HEK293 (cell line): ENCODE results near the gene CFAP73.

Source experiments
- CTCF ChIA-PET: fragments of 350-600 bp; formaldehyde crosslinking; extraction: SDS; loops from one replicate; lab custom pipeline; 2021; ENCODE audit warnings: antibody characterized with exemption; lab: Yijun Ruan, JAX
- POLR2A ChIA-PET: fragments of 300-600 bp; formaldehyde crosslinking; extraction: SDS; loops from one replicate; lab custom pipeline; 2020; ENCODE audit warnings: antibody characterized with exemption, inconsistent platforms; lab: Yijun Ruan, JAX
- H3K27ac ChIP-seq: fragments of 200-500 bp; sonication (Bioruptor generic); 2 replicates; pipeline ENCODE4 v1.5.1; 2014; ENCODE audit warnings: low read depth, low read length, control low read depth, inconsistent platforms; ENCODE audit errors: extremely low read depth
- H3K36me3 ChIP-seq, 2 experiments: fragments of 200-500 bp in 1 of 2; sonication (Bioruptor generic) in 1 of 2; 1 replicate in 1 of 2; 2 replicates in 1 of 2; pipeline ENCODE4 v1.5.1; 2014 to 2017; ENCODE audit warnings: inconsistent platforms in 2 of 2, low read length in 2 of 2; ENCODE audit not compliant: control insufficient read depth in 2 of 2, insufficient read depth in 1 of 2
- H3K4me1 ChIP-seq: fragments of 200-500 bp; sonication (Bioruptor generic); 2 replicates; pipeline ENCODE4 v1.5.1; 2014; ENCODE audit warnings: mild to moderate bottlenecking, low read length, inconsistent platforms; ENCODE audit not compliant: control insufficient read depth, insufficient read depth
- H3K4me3 ChIP-seq: 2 replicates; pipeline ENCODE4 v1.5.1; 2011; ENCODE audit warnings: low read depth, mild to moderate bottlenecking, control low read depth, low read length, moderate library complexity
- H3K9me3 ChIP-seq: fragments of 200-500 bp; sonication (Bioruptor generic); 2 replicates; pipeline ENCODE4 v1.5.1; 2014; ENCODE audit warnings: low read depth, low read length, inconsistent platforms; ENCODE audit not compliant: control insufficient read depth, insufficient read depth
- HOXD13 ChIP-seq: sonication (generic); formaldehyde crosslinking; IDR thresholded peaks from 2 replicates; pipeline ENCODE4 v1.8.0; 2022; ENCODE audit warnings: missing genetic modification reagents, borderline replicate concordance
- KLF8 ChIP-seq: fragments of 450-650 bp; formaldehyde crosslinking; IDR thresholded peaks from 2 replicates; pipeline ENCODE4 v1.5.1; 2016; ENCODE audit warnings: missing biosample characterization, missing genetic modification characterization
- TSHZ1 ChIP-seq: fragments of 450-650 bp; formaldehyde crosslinking; IDR thresholded peaks from 2 replicates; pipeline ENCODE4 v1.5.1; 2016; ENCODE audit warnings: missing biosample characterization, missing genetic modification characterization, borderline replicate concordance
- WT1 ChIP-seq: fragments of 450-650 bp; formaldehyde crosslinking; IDR thresholded peaks from 2 replicates; pipeline ENCODE4 v1.5.1; 2016; ENCODE audit warnings: missing biosample characterization, missing genetic modification characterization
- ZBTB20 ChIP-seq: fragments of 450-650 bp; formaldehyde crosslinking; IDR thresholded peaks from 2 replicates; pipeline ENCODE4 v1.5.1; 2016; ENCODE audit warnings: missing biosample characterization, missing genetic modification characterization
- ZBTB21 ChIP-seq: fragments of 450-650 bp; formaldehyde crosslinking; IDR thresholded peaks from 2 replicates; pipeline ENCODE4 v1.5.1; 2017; ENCODE audit warnings: missing biosample characterization, missing genetic modification characterization
- ZFP37 ChIP-seq: fragments of 450-650 bp; formaldehyde crosslinking; IDR thresholded peaks from 2 replicates; pipeline ENCODE4 v1.5.1; 2016; ENCODE audit warnings: missing biosample characterization, missing genetic modification characterization
- ZFP41 ChIP-seq: fragments of 450-650 bp; formaldehyde crosslinking; IDR thresholded peaks from 2 replicates; pipeline ENCODE4 v1.5.1; 2016; ENCODE audit warnings: missing biosample characterization, missing genetic modification characterization, borderline replicate concordance
- ZNF155 ChIP-seq: fragments of 450-650 bp; formaldehyde crosslinking; IDR thresholded peaks from 2 replicates; pipeline ENCODE4 v1.5.1; 2016; ENCODE audit warnings: missing biosample characterization, missing genetic modification characterization
- ZNF280D ChIP-seq: fragments of 450-650 bp; formaldehyde crosslinking; IDR thresholded peaks from 2 replicates; pipeline ENCODE4 v1.5.1; 2016; ENCODE audit warnings: missing biosample characterization, missing genetic modification characterization
- ZNF560 ChIP-seq: fragments of 450-650 bp; formaldehyde crosslinking; IDR thresholded peaks from 2 replicates; pipeline ENCODE4 v1.5.1; 2017; ENCODE audit warnings: missing biosample characterization, missing genetic modification characterization, borderline replicate concordance
- ZNF561 ChIP-seq: fragments of 450-650 bp; IDR thresholded peaks from 2 replicates; pipeline ENCODE4 v1.5.1; 2018; ENCODE audit warnings: missing biosample characterization, missing genetic modification characterization, borderline replicate concordance
- ZNF580 ChIP-seq: fragments of 450-650 bp; formaldehyde crosslinking; IDR thresholded peaks from 2 replicates; pipeline ENCODE4 v1.5.1; 2016; ENCODE audit warnings: missing biosample characterization, missing genetic modification characterization
- ZNF658 ChIP-seq: fragments of 450-650 bp; formaldehyde crosslinking; IDR thresholded peaks from 2 replicates; pipeline ENCODE4; 2016; ENCODE audit warnings: missing biosample characterization, missing genetic modification characterization
- ZSCAN30 ChIP-seq: fragments of 450-650 bp; IDR thresholded peaks from 2 replicates; pipeline ENCODE4 v1.5.1; 2018; ENCODE audit warnings: missing biosample characterization, mild to moderate bottlenecking, missing genetic modification characterization, moderate library complexity
- ZXDB ChIP-seq: fragments of 450-650 bp; formaldehyde crosslinking; IDR thresholded peaks from 2 replicates; pipeline ENCODE4 v1.5.1; 2016; ENCODE audit warnings: missing biosample characterization, missing genetic modification characterization
- TF ChIP-seq, protein P1 (sequence below): fragments of 450-650 bp; formaldehyde crosslinking; IDR thresholded peaks from 2 replicates; pipeline ENCODE4 v1.5.1; 2016; ENCODE audit warnings: missing biosample characterization, missing genetic modification characterization, low read depth
- TF ChIP-seq, protein P2 (sequence below): fragments of 450-650 bp; formaldehyde crosslinking; IDR thresholded peaks from 2 replicates; pipeline ENCODE4 v1.5.1; 2016; ENCODE audit warnings: missing biosample characterization, missing genetic modification characterization
- TF ChIP-seq, protein P3 (sequence below): fragments of 450-650 bp; formaldehyde crosslinking; IDR thresholded peaks from 2 replicates; pipeline ENCODE4 v1.5.1; 2016; ENCODE audit warnings: missing biosample characterization, missing genetic modification characterization

The CFAP73 gene

GRCh38 chr12:113114447-113115178, 34.9 kb upstream of the CFAP73 start:
- Histone ChIP-seq H3K4me3 (no peak overlapping the region), H3K9me3 (no peaks in the 10 kb centered on the region), H3K36me3 (no peaks in the 10 kb centered on the region), H3K27ac (no peak overlapping the region), H3K4me1 (no peaks in the 10 kb centered on the region)
- ChIA-PET CTCF (interaction anchor here (0.9 to 1.7 kb wide), 5 partner anchors 11 to 122 kb away, joined by 3 to 5 read pairs (median 5); no protein-coding TSS in a partner anchor), POLR2A (interaction anchor here (0.7 kb wide), 1 partner anchor 13 kb away, joined by 3 read pairs; no protein-coding TSS in a partner anchor)
- TF ChIP-seq, protein P1, sequence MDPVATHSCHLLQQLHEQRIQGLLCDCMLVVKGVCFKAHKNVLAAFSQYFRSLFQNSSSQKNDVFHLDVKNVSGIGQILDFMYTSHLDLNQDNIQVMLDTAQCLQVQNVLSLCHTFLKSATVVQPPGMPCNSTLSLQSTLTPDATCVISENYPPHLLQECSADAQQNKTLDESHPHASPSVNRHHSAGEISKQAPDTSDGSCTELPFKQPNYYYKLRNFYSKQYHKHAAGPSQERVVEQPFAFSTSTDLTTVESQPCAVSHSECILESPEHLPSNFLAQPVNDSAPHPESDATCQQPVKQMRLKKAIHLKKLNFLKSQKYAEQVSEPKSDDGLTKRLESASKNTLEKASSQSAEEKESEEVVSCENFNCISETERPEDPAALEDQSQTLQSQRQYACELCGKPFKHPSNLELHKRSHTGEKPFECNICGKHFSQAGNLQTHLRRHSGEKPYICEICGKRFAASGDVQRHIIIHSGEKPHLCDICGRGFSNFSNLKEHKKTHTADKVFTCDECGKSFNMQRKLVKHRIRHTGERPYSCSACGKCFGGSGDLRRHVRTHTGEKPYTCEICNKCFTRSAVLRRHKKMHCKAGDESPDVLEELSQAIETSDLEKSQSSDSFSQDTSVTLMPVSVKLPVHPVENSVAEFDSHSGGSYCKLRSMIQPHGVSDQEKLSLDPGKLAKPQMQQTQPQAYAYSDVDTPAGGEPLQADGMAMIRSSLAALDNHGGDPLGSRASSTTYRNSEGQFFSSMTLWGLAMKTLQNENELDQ (tag by site-specific recombination), result no peak
- TF ChIP-seq ZXDB (tag by site-specific recombination) (no peak), ZNF560 (tag by site-specific recombination) (no peak), ZBTB21 (tag by site-specific recombination) (no peak), ZFP37 (no peak), ZFP41 (no peak), ZNF580 (no peak), ZBTB20 (no peak), TSHZ1 (tag by site-specific recombination) (no peak), ZSCAN30 (tag by site-specific recombination) (no peak), KLF8 (tag by site-specific recombination) (no peak), ZNF658 (tag by site-specific recombination) (no peak), WT1 (no peak), HOXD13 (no peak), ZNF561 (tag by site-specific recombination) (no peak), ZNF280D (tag by site-specific recombination) (no peak), ZNF155 (tag by site-specific recombination) (no peak)
- TF ChIP-seq, protein P2, sequence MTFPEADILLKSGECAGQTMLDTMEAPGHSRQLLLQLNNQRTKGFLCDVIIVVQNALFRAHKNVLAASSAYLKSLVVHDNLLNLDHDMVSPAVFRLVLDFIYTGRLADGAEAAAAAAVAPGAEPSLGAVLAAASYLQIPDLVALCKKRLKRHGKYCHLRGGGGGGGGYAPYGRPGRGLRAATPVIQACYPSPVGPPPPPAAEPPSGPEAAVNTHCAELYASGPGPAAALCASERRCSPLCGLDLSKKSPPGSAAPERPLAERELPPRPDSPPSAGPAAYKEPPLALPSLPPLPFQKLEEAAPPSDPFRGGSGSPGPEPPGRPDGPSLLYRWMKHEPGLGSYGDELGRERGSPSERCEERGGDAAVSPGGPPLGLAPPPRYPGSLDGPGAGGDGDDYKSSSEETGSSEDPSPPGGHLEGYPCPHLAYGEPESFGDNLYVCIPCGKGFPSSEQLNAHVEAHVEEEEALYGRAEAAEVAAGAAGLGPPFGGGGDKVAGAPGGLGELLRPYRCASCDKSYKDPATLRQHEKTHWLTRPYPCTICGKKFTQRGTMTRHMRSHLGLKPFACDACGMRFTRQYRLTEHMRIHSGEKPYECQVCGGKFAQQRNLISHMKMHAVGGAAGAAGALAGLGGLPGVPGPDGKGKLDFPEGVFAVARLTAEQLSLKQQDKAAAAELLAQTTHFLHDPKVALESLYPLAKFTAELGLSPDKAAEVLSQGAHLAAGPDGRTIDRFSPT (tag by site-specific recombination), result no peak
- TF ChIP-seq, protein P3, sequence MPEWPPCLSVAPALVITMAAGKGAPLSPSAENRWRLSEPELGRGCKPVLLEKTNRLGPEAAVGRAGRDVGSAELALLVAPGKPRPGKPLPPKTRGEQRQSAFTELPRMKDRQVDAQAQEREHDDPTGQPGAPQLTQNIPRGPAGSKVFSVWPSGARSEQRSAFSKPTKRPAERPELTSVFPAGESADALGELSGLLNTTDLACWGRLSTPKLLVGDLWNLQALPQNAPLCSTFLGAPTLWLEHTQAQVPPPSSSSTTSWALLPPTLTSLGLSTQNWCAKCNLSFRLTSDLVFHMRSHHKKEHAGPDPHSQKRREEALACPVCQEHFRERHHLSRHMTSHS (tag by site-specific recombination), result no peak
